ENCODE results near the gene EPB41L4A. TPM values are rescaled to one million over a fixed set of nuclear protein-coding genes. Genes with fewer than 3 reads are reported as not detected.

Gene EPB41L4A
- total RNA-seq, 6 experiments from 2014 or later: 0.07 TPM; not detected in 5

- Mint-ChIP-seq H3K4me1 (ENCODE audit: low read depth) (no peaks in the 10 kb centered on the region), H3K4me3 (no peak overlapping the region), H3K27me3 (ENCODE audit: insufficient read depth) (no peaks in the 10 kb centered on the region), H3K27ac (no peak overlapping the region), H3K36me3 (ENCODE audit: low read depth) (no peaks in the 10 kb centered on the region), H3K9me3 (no peaks in the 10 kb centered on the region)
- no peak for TF ChIP-seq CTCF (IDR thresholded peaks at IDR 0.05)
- DNase-seq: no peak
Measured at GRCh38 chr5:112346411-112347044, 72.5 kb downstream of the EPB41L4A start.

GRCh38 chr5:112344540-112344939 is 74.5 kb downstream of the EPB41L4A start:
- no peaks in the 10 kb centered on the region for H3K9me3 Mint-ChIP-seq
- no peak overlapping the region for H3K27ac Mint-ChIP-seq
- no peak for DNase-seq
- TF ChIP-seq CTCF (IDR thresholded peaks at IDR 0.05): no peak
- no peak overlapping the region for H3K4me3 Mint-ChIP-seq
- no peaks in the 10 kb centered on the region for H3K36me3 Mint-ChIP-seq (ENCODE audit: low read depth)
- no peaks in the 10 kb centered on the region for H3K27me3 Mint-ChIP-seq (ENCODE audit: insufficient read depth)
- no peaks in the 10 kb centered on the region for H3K4me1 Mint-ChIP-seq (ENCODE audit: low read depth)

- Mint-ChIP-seq H3K4me1 (ENCODE audit: low read depth) (no peaks in the 10 kb centered on the region), H3K9me3 (no peaks in the 10 kb centered on the region), H3K27ac (no peak overlapping the region), H3K27me3 (ENCODE audit: insufficient read depth) (peaks cover 4% of the 10 kb centered on the region; the same call in 1 of the 2 replicates), H3K4me3 (no peak overlapping the region), H3K36me3 (ENCODE audit: low read depth) (no peaks in the 10 kb centered on the region)
- no peak for DNase-seq
- no peak for TF ChIP-seq CTCF (IDR thresholded peaks at IDR 0.05)
Measured at GRCh38 chr5:112342389-112342788, 76.7 kb downstream of the EPB41L4A start.

- Mint-ChIP-seq H3K27me3 (ENCODE audit: insufficient read depth) (peaks cover 4% of the 10 kb centered on the region), H3K9me3 (no peaks in the 10 kb centered on the region), H3K4me1 (ENCODE audit: low read depth) (no peaks in the 10 kb centered on the region), H3K4me3 (no peak overlapping the region), H3K27ac (no peak overlapping the region), H3K36me3 (ENCODE audit: low read depth) (no peaks in the 10 kb centered on the region)
- no peak for DNase-seq
- TF ChIP-seq CTCF (IDR thresholded peaks at IDR 0.05): no peak
Measured at GRCh38 chr5:112339761-112340160, 79.3 kb downstream of the EPB41L4A start.

- Mint-ChIP-seq H3K4me1 (ENCODE audit: low read depth) (no peaks in the 10 kb centered on the region), H3K27ac (no peak overlapping the region), H3K27me3 (ENCODE audit: insufficient read depth) (peaks cover 4% of the 10 kb centered on the region), H3K4me3 (no peak overlapping the region), H3K9me3 (no peaks in the 10 kb centered on the region), H3K36me3 (ENCODE audit: low read depth) (no peaks in the 10 kb centered on the region)
- TF ChIP-seq CTCF (IDR thresholded peaks at IDR 0.05): no peak
- no peak for DNase-seq
Measured at GRCh38 chr5:112338681-112339337, 80.3 kb downstream of the EPB41L4A start.

All from HFFc6 (cell line).